BJ (cell line): Measurements from ENCODE around the gene BUD23. TPM values are rescaled to one million over a fixed set of nuclear protein-coding genes. Genes with fewer than 3 reads are reported as not detected.

ENCODE experiments used
- CTCF ChIA-PET: fragments of 350-600 bp; formaldehyde crosslinking; extraction: SDS; loops from one replicate; lab custom pipeline; 2021; ENCODE audit warnings: antibody characterized with exemption, inconsistent platforms; lab: Yijun Ruan, JAX
- POLR2A ChIA-PET: fragments of 300-600 bp; sonication (Branson Sonifier 250); formaldehyde crosslinking; extraction: SDS; loops from one replicate; lab custom pipeline; 2021; ENCODE audit warnings: antibody characterized with exemption; lab: Charles Lee
- DNase-seq: peaks from one replicate; pipeline ENCODE4 v3.0.0-alpha.2; 2011; ENCODE audit warnings: low read depth
- H3K27me3 ChIP-seq: 2 replicates; pipeline ENCODE4 v1.6.0; 2011; ENCODE audit warnings: low read length; ENCODE audit not compliant: control insufficient read depth, insufficient read depth
- H3K36me3 ChIP-seq: 2 replicates; pipeline ENCODE4 v1.5.1; 2011; ENCODE audit warnings: low read length; ENCODE audit not compliant: control insufficient read depth, insufficient read depth
- H3K4me3 ChIP-seq: 2 replicates; pipeline ENCODE4 v1.5.1; 2011; ENCODE audit warnings: low read depth, mild to moderate bottlenecking, control low read depth, low read length
- CTCF ChIP-seq: IDR thresholded peaks from 2 replicates; pipeline ENCODE4 v1.5.1; 2011; ENCODE audit warnings: low read depth, mild to moderate bottlenecking, control low read depth, inconsistent platforms, low read length, moderate library complexity; ENCODE audit not compliant: insufficient read depth
- polyA plus RNA-seq: library from polyadenylated mRNA; depleted of rRNA; stranded (reverse); fragments of >200 nt; gene quantifications from 2 replicates; pipeline ENCODE4 v1.2.3, GENCODE V29; 2011

BUD23 gene
- polyA plus RNA-seq, 1 experiment: 69.8 TPM

- POLR2A ChIA-PET: interaction anchor here (0.6 kb wide), 1 partner anchor 608 kb away, joined by 3 read pairs; the partner anchor contains the start of gene CLIP2
- no peaks in the 10 kb centered on the region for H3K27me3 ChIP-seq
- peaks cover 2% of the 10 kb centered on the region; the same call in 1 of the 2 replicates for H3K36me3 ChIP-seq
- no peak for DNase-seq
- no peak overlapping the region for H3K4me3 ChIP-seq
- CTCF ChIA-PET: interaction anchor here (1.2 to 1.7 kb wide), 2 partner anchors 13 to 54 kb away, joined by 3 read pairs; no protein-coding TSS in a partner anchor
- no peak for TF ChIP-seq CTCF
These were observed 2.4 kb upstream of the BUD23 start for GRCh38 chr7:73681031-73681430.

- POLR2A ChIA-PET: no interaction called here
- no peak for TF ChIP-seq CTCF
- peaks cover 5% of the 10 kb centered on the region for H3K36me3 ChIP-seq
These were observed 697 bp upstream of the BUD23 start for GRCh38 chr7:73682745-73683055.

GRCh38 chr7:73683788-73684693 is 644 bp downstream of the BUD23 start:
- CTCF ChIA-PET: interaction anchor here (1.2 kb wide), 1 partner anchor 18 kb away, joined by 4 read pairs; no protein-coding TSS in a partner anchor
- TF ChIP-seq CTCF: no peak
- Histone ChIP-seq H3K4me3 (peak overlapping the region; percentile 85), H3K27me3 (no peaks in the 10 kb centered on the region), H3K36me3 (peaks cover 5% of the 10 kb centered on the region)
- POLR2A ChIA-PET: no interaction called here
- no peak for DNase-seq

More at GRCh38 chr7:73682745-73683055, 697 bp upstream of the BUD23 start:
- CTCF ChIA-PET: no interaction called here
- H3K4me3 ChIP-seq: peak overlapping the region; percentile 85
- DNase-seq: no peak
- no peaks in the 10 kb centered on the region for H3K27me3 ChIP-seq

- Histone ChIP-seq H3K27me3 (no peaks in the 10 kb centered on the region), H3K36me3 (peaks cover 5% of the 10 kb centered on the region), H3K4me3 (no peak overlapping the region)
- ChIA-PET CTCF (interaction anchor here (1.2 to 1.7 kb wide), 2 partner anchors 17 to 78 kb away, joined by 4 to 5 read pairs; no protein-coding TSS in a partner anchor), POLR2A (no interaction called here)
- TF ChIP-seq CTCF: no peak
- DNase-seq: no peak
These were observed 1.9 kb downstream of the BUD23 start for GRCh38 chr7:73685311-73685710.

- no peak for DNase-seq
- H3K4me3 ChIP-seq: no peak overlapping the region
- peaks cover 17% of the 10 kb centered on the region for H3K36me3 ChIP-seq
- POLR2A ChIA-PET: no interaction called here
- CTCF ChIA-PET: interaction anchor here (0.9 kb wide), 1 partner anchor 81 kb away, joined by 3 read pairs; no protein-coding TSS in a partner anchor
- H3K27me3 ChIP-seq: no peaks in the 10 kb centered on the region
- TF ChIP-seq CTCF: no peak
These were observed 4.9 kb downstream of the BUD23 start for GRCh38 chr7:73688288-73688687.
